Stimulated activated CD8-positive, alpha-beta memory T cell treated with anti-CD3 and anti-CD28 coated beads, Interleukin-2, amount 100 ng/mL, for 48 hours (primary cell): ENCODE results near the gene PRKAB2.
"Not testable (repeated sequence)": the region's sequence is repeated elsewhere in the genome, so short reads cannot be mapped to it uniquely, and the experiment has no call there.

Experiments used
- DNase-seq, 2 donors: peaks; one replicate each; pipeline ENCODE4 v3.0.0-alpha.2; 2020; ENCODE audit warnings: low read depth in 2 of 2

The PRKAB2 gene

GRCh38 chr1:147171399-147172167, 687 bp downstream of the PRKAB2 start:
- no peak for DNase-seq

DNA sequence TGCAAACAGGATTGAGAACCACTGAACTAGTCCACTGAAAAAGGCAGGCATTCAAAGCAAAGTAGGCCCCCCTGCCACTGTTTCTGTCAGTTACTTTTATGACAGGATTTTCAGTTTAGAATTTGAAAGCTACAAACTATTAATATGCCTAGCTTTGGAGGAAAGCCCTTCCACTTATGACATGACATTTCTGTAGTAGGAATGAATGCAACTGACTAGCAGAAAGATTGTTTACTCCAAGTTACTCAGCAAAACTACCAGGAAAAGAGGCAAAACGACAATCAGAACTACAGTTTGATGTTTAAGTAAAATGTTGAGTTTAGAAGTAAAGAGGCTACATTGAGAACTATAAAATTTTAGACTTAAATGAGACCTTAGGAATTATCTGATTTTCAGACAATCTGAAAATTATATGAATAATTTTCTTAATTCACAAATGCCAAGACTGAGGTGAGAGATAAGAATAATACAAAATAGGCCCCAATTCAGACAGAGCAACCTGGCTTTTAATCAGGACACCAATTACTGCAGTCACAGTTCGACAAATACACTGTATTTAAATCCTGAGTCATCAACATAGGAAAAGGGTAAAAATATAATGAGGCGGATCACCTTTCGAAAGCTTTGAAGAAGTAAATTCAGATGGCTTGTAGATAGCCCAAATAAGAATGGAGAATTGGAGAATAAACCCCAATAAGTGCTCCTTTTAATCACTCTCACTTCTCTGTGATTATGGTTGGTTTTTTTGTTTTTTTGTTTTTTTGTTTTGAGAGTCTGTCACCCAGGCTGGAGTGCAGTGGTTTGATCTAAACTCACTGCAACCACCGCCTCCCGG, 2.2 kb downstream of the PRKAB2 start:
- no peak for DNase-seq

- DNase-seq, result no peak
These were observed 3.1 kb downstream of the PRKAB2 start for GRCh38 chr1:147169171-147169570.

DNA sequence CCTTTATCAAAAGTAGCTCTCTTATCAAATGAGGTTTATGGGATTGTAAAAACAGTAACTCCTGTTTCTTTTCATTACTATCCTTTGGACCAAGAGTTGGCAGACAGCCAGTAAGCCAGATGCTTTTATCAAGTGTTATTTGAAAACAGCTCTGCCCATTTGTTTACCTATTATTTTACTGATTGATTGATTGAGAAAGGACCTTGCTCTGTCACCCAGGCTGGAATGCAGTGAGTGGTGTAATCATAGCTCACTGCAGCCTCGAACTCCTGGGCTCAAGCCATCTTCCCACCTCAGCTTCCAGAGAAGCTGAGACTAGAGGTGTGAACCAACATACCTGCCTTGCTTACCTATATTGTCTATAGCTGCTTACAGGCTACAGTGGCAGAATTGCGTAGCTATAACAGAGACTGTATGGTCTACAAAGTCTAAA, 3.6 kb downstream of the PRKAB2 start:
- no peak for DNase-seq

GRCh38 chr1:147167365-147167764, 4.9 kb downstream of the PRKAB2 start:
- DNase-seq, result no peak

DNA sequence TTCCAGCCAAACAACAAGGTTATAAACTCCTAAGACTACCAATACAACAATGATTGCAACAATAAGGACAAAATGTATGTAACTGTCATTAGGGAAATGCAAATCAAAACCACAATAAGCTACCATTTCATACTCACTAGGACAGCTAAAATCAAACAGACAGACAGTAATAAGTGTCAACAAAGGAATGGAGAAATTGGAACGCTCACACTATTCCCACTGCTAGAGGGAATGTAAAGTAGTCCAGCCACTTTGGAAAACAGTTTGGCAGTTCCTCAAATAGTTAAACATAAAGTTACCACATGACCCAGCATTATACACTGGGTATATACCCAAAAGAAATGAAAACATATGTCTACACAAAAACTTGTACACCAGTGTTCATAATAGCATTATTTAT, 9.3 kb downstream of the PRKAB2 start:
- DNase-seq, result no peak

DNA sequence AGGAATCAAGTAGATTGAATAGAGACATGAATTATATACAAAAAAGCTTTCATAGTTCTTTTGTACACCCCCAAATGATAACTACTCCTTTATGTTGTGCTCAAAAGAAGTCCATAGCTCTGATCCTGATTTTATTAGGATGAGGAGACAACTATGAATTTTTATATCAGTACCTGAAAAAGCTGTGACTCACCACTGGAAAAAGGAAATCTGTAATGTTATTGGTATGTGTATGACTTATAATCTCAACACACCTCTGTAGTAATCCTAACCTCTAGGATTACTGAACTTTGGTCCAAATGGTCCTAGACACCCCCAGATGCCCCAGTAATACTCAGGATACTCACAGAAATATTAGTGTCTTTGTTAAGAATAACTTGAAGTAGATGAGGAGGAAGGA, 10.2 kb downstream of the PRKAB2 start:
- no peak for DNase-seq

DNA sequence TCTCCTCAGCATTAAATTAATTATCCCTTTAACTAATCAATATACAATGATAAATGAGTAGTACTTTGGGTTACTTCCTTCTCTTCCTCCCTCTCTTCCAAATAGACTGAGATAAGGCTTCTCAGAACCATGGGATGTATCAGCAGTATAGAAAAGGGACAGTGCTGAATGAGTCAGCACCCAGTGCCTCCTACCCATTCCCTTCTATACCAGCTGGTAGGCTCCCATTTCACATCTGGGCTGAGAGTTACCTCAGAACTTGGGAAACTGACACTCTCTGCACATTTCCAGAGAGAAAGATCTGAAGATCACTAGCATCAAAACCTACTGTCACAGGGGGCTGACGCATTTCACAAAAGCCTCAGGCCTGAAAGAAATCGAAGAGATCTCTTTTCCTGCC, 15.2 kb downstream of the PRKAB2 start:
- DNase-seq, result not testable (repeated sequence)

DNA sequence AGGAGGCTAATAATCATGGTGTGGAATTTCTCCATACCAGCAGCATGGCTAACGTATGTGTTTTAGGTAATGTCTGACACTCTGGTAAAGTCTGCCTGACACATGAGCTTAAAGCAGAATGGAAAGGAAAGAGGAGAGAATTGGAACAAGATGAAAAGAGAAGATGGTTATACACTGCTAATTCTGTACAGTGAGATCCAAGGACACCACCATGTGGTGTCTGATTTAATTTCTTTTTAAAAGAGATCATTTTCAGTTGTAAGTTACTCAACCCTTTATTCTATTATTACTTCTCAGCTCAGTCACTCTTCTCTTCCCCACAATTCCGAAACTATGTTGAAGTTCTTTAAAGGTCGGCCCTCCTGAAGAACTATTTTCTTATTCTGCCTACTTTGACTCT, 15.6 kb downstream of the PRKAB2 start:
- no peak for DNase-seq

GRCh38 chr1:147152772-147153171, 19.5 kb downstream of the PRKAB2 start:
- no peak for DNase-seq

DNA sequence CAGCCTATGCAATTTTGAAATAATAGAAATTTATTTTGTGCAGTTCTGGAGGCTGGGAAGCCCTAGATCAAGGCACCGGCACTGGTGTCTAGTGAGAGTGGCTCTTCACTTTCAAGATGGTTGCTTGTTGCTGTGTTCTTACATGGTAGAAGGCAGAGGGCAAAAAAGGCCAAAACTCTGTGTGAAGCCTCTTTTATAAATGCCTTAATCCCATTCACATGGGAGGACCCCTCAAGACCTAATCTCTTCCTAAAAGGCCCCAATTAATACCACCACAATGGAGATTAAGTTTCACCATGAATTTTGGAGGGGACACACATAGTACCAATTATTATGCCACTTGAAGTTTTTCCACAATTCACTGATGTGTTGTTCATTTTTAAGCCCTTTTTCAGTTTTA, 21.0 kb downstream of the PRKAB2 start:
- no peak for DNase-seq

DNA sequence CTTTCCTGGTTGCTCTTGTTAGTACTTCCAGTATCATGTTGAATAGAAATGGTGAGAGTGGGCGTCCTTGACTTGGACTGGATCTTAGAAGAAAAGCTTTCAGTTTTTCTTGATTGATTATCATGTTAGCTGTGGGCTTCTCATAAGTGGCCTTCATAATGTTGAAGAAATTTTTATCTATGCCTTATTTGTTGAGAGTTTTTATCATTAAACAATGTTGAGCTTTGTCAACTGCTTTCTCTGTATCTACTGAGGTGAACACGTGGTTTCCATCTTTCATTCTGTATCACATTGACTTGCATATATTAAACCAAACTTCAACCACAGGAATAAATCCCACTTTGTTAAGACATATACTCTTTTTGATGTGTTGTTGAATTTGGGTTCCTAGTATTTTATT, 29.4 kb downstream of the PRKAB2 start:
- DNase-seq, result no peak

DNA sequence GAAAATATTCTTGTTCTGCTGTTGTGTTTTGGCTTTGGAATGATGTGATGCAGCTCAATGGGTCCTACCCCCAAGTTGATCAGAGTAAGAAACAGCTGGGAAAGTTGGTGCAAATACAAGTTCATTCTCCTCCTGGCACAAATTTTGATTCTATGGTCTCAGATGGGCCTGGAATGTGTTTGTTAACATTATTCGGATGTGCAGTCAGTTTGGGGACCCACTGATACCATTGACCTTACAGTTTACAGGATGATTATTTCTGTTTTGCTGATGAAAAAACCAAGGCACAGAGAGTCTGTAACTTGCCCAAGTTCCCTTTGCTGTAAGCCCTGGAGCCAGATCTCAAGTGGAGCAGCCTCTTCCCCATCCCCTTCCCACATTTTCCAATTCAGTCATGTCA, 41.5 kb downstream of the PRKAB2 start:
- not testable (repeated sequence) for DNase-seq

DNA sequence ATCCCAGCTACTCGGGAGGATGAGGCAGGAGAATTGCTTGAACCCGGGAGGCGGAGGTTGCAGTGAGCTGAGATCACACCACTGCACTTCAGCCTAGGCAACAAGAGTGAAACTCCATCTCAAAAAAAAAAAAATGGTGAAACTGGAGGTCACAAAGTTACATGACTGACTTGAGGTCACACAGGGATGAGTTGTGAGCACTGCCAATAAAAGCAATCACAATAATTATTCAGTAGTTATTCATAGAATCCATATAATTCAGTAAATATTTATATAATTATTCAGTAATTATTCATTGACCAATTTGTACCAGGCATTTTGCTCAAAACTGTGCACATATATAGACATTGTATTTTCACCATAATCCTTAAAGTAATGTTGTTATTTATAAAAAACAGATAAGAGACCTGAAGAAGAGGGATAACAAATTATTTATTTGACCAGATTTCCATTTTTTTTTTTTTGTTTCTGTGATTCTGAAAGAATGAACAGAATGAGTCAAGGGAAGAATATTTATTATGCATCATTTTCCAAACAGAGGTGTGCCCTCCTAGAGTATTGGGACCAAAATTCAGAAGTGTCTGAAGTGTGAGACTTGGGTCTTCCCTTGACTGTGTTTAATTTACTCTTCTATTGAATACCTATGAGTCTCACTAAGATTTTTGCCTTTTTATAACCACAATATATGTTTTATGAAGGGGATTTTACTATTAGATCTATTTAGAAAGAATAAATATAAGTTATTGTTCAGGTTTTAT, 43.0 kb downstream of the PRKAB2 start:
- DNase-seq, result no peak

GRCh38 chr1:147124266-147124665, 48.0 kb downstream of the PRKAB2 start:
- no peak for DNase-seq

DNA sequence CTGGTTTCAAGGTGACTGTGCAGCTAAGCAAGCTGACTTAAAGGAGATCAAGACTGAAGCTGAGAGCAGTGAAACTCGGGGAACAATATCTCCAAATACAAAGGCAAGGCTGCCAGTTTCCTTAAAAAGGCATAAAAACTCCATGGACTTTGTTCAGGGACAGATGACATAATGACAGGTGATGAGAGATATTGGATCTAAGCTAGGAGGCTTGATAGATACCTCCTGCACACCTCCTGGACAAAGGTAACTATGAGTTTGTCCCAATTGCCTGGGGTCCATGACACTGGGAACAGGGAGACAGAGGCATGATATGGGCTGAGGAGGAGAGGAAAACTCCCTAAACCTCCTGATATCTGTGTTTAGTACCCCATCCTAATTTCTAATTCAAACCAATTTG, 55.2 kb downstream of the PRKAB2 start:
- DNase-seq, result no peak

DNA sequence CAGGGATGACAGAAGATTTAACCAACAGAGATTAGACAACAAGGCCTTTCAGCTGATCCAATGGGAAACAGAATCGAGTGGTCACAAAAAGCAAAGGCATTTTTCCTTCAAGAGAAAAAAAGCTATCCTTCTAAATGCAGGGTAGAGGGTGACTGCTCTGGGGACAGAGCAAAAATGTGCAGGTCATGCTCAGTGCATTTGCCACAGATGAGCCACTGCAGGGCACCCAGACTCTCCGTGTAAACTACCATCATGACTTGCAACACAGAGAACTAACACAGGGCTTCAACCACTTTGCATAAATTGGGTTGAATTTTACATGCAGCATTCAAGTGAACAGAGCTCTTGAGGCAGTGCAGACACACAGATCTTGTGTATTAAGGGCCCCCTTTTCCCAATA, 56.8 kb downstream of the PRKAB2 start:
- no peak for DNase-seq

DNA sequence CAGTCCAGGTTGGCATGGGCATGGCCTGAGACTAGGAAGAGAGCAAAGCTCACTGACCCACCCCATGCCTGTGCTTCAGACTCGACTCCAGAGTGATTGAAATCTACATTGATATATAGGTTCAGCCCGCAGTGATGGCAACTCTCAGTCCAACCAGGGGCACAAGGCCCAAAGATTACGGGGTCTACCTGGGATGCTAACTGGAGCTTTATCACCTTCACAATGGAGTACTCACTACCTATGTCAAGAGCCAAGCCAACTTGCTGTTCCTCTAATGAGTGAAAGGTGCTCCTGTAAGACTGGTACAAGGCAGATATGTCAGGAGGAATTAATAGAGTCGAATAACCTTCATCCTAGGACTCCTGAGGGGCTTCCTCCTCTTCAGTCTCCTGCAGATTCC, 57.2 kb downstream of the PRKAB2 start:
- DNase-seq, result not testable (repeated sequence)

DNA sequence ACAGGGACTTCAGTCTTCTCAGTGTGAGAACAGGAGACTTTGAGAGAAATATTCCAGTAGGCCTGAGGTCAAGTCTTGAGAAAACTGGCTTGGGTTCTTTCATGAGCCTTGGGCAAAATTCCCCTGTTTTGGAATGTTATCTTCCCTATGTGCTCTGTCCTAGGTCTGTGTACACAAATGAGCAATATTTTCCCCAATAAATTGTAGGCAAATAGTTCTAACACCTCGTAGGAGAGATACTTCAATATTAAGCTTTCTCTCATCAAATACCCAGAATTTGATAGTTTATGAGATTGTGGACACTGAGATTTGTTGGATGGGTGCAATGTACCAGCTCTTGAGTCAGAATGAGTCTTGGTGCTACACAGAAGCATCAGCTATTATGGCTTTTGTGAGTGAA, 57.9 kb downstream of the PRKAB2 start:
- not testable (repeated sequence) for DNase-seq

GRCh38 chr1:147111381-147112130, 60.7 kb downstream of the PRKAB2 start:
- DNase-seq, result no peak

DNA sequence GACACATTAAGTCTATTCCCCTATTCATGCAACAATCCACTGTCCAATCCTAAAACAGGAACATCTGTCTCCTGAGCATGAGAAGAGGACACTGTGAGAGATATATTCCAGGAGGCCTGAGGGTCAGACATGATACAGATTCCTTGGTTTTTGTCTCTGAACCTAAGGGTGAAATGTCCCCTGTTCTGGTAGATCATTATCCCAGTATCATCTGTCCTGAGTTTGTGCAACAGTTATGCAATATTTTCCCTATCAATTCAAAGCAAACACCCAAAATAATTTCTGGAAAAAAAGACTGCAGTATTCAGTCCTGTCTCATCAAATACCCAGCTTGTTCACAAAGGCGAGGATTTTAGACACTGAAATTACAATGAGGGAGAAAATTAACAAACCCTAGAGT, 61.4 kb downstream of the PRKAB2 start:
- no peak for DNase-seq

DNA sequence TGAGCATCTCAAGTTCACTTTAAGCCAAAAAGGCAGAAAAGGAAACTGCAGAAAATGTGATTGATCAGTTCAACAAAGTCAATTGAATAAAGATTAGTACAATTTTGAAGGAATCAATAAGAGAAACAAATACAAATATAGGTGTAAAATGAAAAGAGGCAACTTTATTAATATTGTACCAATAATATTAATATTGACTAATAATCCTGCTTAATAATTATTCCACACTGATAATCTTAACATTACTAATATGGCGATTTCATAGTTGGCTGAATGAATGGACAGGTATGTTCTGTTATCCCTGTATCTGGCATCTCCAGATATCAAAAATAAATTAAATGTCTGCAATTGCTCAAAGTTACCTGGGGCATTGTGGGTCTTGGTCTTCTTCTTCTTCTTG, 61.8 kb downstream of the PRKAB2 start:
- DNase-seq, result no peak
